ENCODE data around the gene TMEM59L.

DNA sequence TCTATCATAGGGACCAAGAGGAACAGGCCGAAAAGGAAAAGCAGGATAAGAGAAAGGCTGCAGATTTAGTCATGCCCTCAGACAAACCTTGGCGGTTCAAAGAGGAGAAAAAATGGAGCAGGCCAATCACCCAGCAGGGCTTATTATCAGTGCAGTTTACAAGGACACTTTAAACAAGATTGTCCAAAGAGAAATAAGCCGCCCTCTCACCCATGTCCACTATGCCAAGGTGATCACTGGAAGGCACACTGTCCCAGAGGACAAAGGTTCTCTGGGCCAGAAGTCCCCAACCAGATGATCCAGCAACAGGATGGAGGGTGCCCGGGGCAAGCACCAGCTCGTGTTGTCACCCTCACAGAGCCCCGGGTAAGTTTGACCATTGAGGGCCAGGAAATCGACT, 32.4 kb upstream of the TMEM59L start:
- TF ChIP-seq, protein P1, sequence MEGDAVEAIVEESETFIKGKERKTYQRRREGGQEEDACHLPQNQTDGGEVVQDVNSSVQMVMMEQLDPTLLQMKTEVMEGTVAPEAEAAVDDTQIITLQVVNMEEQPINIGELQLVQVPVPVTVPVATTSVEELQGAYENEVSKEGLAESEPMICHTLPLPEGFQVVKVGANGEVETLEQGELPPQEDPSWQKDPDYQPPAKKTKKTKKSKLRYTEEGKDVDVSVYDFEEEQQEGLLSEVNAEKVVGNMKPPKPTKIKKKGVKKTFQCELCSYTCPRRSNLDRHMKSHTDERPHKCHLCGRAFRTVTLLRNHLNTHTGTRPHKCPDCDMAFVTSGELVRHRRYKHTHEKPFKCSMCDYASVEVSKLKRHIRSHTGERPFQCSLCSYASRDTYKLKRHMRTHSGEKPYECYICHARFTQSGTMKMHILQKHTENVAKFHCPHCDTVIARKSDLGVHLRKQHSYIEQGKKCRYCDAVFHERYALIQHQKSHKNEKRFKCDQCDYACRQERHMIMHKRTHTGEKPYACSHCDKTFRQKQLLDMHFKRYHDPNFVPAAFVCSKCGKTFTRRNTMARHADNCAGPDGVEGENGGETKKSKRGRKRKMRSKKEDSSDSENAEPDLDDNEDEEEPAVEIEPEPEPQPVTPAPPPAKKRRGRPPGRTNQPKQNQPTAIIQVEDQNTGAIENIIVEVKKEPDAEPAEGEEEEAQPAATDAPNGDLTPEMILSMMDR (IDR thresholded peaks at IDR 0.05) = no peak
- TF ChIP-seq POLR2A (IDR thresholded peaks at IDR 0.05) = no peak

All from heart left ventricle (tissue), 13 donors.